HG02852 (cell line): Measurements from ENCODE around the gene CEACAM5.
"Not testable (repeated sequence)": the region's sequence is repeated elsewhere in the genome, so short reads cannot be mapped to it uniquely, and the experiment has no call there.

Experiments
- ATAC-seq: cut with Tn5 transposase; IDR thresholded peaks from one replicate; pipeline ENCODE4 v1.9.1; 2021; ENCODE audit warnings: mild to moderate bottlenecking, moderate library complexity; ENCODE audit not compliant: unreplicated experiment

Gene CEACAM5

GRCh38 chr19:41739361-41739760 lies 30.9 kb downstream of the CEACAM5 start:
- ATAC-seq: no peak

GRCh38 chr19:41740415-41741243 lies 32.2 kb downstream of the CEACAM5 start:
- ATAC-seq: no peak

GRCh38 chr19:41741244-41741554 lies 32.8 kb downstream of the CEACAM5 start:
- ATAC-seq: no peak

GRCh38 chr19:41744850-41745249 lies 36.4 kb downstream of the CEACAM5 start:
- ATAC-seq: no peak

- ATAC-seq: no peak
These were observed 37.3 kb downstream of the CEACAM5 start for GRCh38 chr19:41745756-41746155.

- no peak for ATAC-seq
These were observed 38.3 kb downstream of the CEACAM5 start for GRCh38 chr19:41746593-41747227.

GRCh38 chr19:41748012-41748411 lies 39.6 kb downstream of the CEACAM5 start:
- no peak for ATAC-seq

- not testable (repeated sequence) for ATAC-seq
These were observed 42.1 kb downstream of the CEACAM5 start for GRCh38 chr19:41750248-41751134.

- no peak for ATAC-seq
These were observed 44.7 kb downstream of the CEACAM5 start for GRCh38 chr19:41753159-41753558.

GRCh38 chr19:41753936-41754529 lies 45.6 kb downstream of the CEACAM5 start:
- no peak for ATAC-seq

GRCh38 chr19:41755328-41755913 lies 47.0 kb downstream of the CEACAM5 start, which contains the start of gene CEACAM6:
Gene CEACAM6, plus strand, starts transcription at chr19:41755530. Its CDS starts 109 bp downstream, at chr19:41755639.
- ATAC-seq: no peak

- no peak for ATAC-seq
These were observed 50.4 kb downstream of the CEACAM5 start for GRCh38 chr19:41758846-41759245.

- ATAC-seq: no peak
These were observed 58.7 kb downstream of the CEACAM5 start for GRCh38 chr19:41767115-41767514.

- ATAC-seq: not testable (repeated sequence)
These were observed 59.7 kb downstream of the CEACAM5 start for GRCh38 chr19:41768105-41768504.

- ATAC-seq: no peak
These were observed 61.2 kb downstream of the CEACAM5 start for GRCh38 chr19:41769608-41770007.

- no peak for ATAC-seq
These were observed 63.0 kb downstream of the CEACAM5 start for GRCh38 chr19:41771410-41771809.

- ATAC-seq: no peak
These were observed 66.1 kb downstream of the CEACAM5 start for GRCh38 chr19:41774515-41774980.

GRCh38 chr19:41776700-41777099 lies 68.3 kb downstream of the CEACAM5 start:
- ATAC-seq: no peak
